Thyroid gland (tissue), 4 donors: ENCODE measurements around the gene COQ3.

Experiments used
- CTCF ChIP-seq, 6 experiments: fragments of 200-600 bp in 3 of 6; fragments of 450-650 bp in 3 of 6; sonication (generic) in 3 of 6; IDR thresholded peaks; one replicate each; pipeline ENCODE4 v1.5.1; 2016 to 2019; ENCODE audit warnings: antibody characterized with exemption in 6 of 6, mild to moderate bottlenecking in 2 of 6, inconsistent platforms in 1 of 6, moderate library complexity in 1 of 6
- POLR2A ChIP-seq, 2 donors: fragments of 450-650 bp; IDR thresholded peaks; one replicate each; pipeline ENCODE4 v1.6.1; 2017; ENCODE audit warnings: antibody characterized with exemption in 2 of 2, mild to moderate bottlenecking in 2 of 2, moderate library complexity in 1 of 2

- TF ChIP-seq CTCF (IDR thresholded peaks at IDR 0.05) = no peak
- TF ChIP-seq POLR2A (IDR thresholded peaks at IDR 0.05) = no peak
These were observed 34.0 kb upstream of the COQ3 start for GRCh38 chr6:99427988-99428387.
